Measurements from ENCODE around the gene HEATR5A. TPM values are rescaled to one million over a fixed set of nuclear protein-coding genes. Genes with fewer than 3 reads are reported as not detected.
A peak's percentile ranks its signal among the peaks of the same experiment; 100 is the strongest.
"Not testable (repeated sequence)": the region's sequence is repeated elsewhere in the genome, so short reads cannot be mapped to it uniquely, and the experiment has no call there.

The HEATR5A gene
- total RNA-seq, 1 donor from 2014 or later, result 12.4 TPM

- DNase-seq (ENCODE audit: low read depth), result no peak
- Histone ChIP-seq H3K27me3 (ENCODE audit: control insufficient read depth, insufficient read depth, low read length) (no peaks in the 10 kb centered on the region), H3K4me3 (ENCODE audit: low read depth, low read length) (no peak overlapping the region), H3K36me3 (ENCODE audit: control insufficient read depth, insufficient read depth, low read length) (no peaks in the 10 kb centered on the region)
- TF ChIP-seq CTCF (IDR thresholded peaks at IDR 0.05; ENCODE audit: insufficient read depth, low read length, poor library complexity, severe bottlenecking), result no peak
Measured at GRCh38 chr14:31339743-31340142, 80.6 kb downstream of the HEATR5A start.

- no peak overlapping the region for H3K4me3 ChIP-seq (ENCODE audit: low read depth, low read length)
- no peak for TF ChIP-seq CTCF (IDR thresholded peaks at IDR 0.05; ENCODE audit: insufficient read depth, low read length, poor library complexity, severe bottlenecking)
- H3K36me3 ChIP-seq (ENCODE audit: control insufficient read depth, insufficient read depth, low read length), result no peaks in the 10 kb centered on the region
- no peaks in the 10 kb centered on the region for H3K27me3 ChIP-seq (ENCODE audit: control insufficient read depth, insufficient read depth, low read length)
- DNase-seq (ENCODE audit: low read depth), result no peak
Measured at GRCh38 chr14:31337331-31337730, 83.0 kb downstream of the HEATR5A start.

- peak; percentile 23 for DNase-seq (ENCODE audit: low read depth)
- TF ChIP-seq CTCF (IDR thresholded peaks at IDR 0.05; ENCODE audit: insufficient read depth, low read length, poor library complexity, severe bottlenecking), result no peak
Measured at GRCh38 chr14:31336646-31337045, 83.7 kb downstream of the HEATR5A start.

GRCh38 chr14:31331395-31331794 lies 89.0 kb downstream of the HEATR5A start:
- not testable (repeated sequence) for DNase-seq (ENCODE audit: low read depth); H3K27me3 ChIP-seq (ENCODE audit: control insufficient read depth, insufficient read depth, low read length); H3K36me3 ChIP-seq (ENCODE audit: control insufficient read depth, insufficient read depth, low read length); H3K4me3 ChIP-seq (ENCODE audit: low read depth, low read length)

More at GRCh38 chr14:31336646-31337045, 83.7 kb downstream of the HEATR5A start:
- Histone ChIP-seq H3K27me3 (ENCODE audit: control insufficient read depth, insufficient read depth, low read length) (no peaks in the 10 kb centered on the region), H3K36me3 (ENCODE audit: control insufficient read depth, insufficient read depth, low read length) (no peaks in the 10 kb centered on the region), H3K4me3 (ENCODE audit: low read depth, low read length) (no peak overlapping the region)

- not testable (repeated sequence) for H3K36me3 ChIP-seq (ENCODE audit: control insufficient read depth, insufficient read depth, low read length); H3K27me3 ChIP-seq (ENCODE audit: control insufficient read depth, insufficient read depth, low read length); DNase-seq (ENCODE audit: low read depth); H3K4me3 ChIP-seq (ENCODE audit: low read depth, low read length)
Measured at GRCh38 chr14:31329876-31330521, 90.4 kb downstream of the HEATR5A start.

GRCh38 chr14:31326111-31326510 lies 94.2 kb downstream of the HEATR5A start:
- H3K36me3 ChIP-seq (ENCODE audit: control insufficient read depth, insufficient read depth, low read length), result no peaks in the 10 kb centered on the region
- no peak for TF ChIP-seq CTCF (IDR thresholded peaks at IDR 0.05; ENCODE audit: insufficient read depth, low read length, poor library complexity, severe bottlenecking)
- no peak overlapping the region for H3K4me3 ChIP-seq (ENCODE audit: low read depth, low read length)
- DNase-seq (ENCODE audit: low read depth), result no peak
- no peaks in the 10 kb centered on the region for H3K27me3 ChIP-seq (ENCODE audit: control insufficient read depth, insufficient read depth, low read length)

- TF ChIP-seq CTCF (IDR thresholded peaks at IDR 0.05; ENCODE audit: insufficient read depth, low read length, poor library complexity, severe bottlenecking), result no peak
- Histone ChIP-seq H3K4me3 (ENCODE audit: low read depth, low read length) (no peak overlapping the region), H3K36me3 (ENCODE audit: control insufficient read depth, insufficient read depth, low read length) (no peaks in the 10 kb centered on the region), H3K27me3 (ENCODE audit: control insufficient read depth, insufficient read depth, low read length) (no peaks in the 10 kb centered on the region)
- DNase-seq (ENCODE audit: low read depth), result no peak
Measured at GRCh38 chr14:31323419-31323818, 96.9 kb downstream of the HEATR5A start.

Measured in kidney epithelial cell (primary cell).